Ovary (tissue), 3 donors: ENCODE results near the gene SLC25A2.
"Not testable (repeated sequence)": the region's sequence is repeated elsewhere in the genome, so short reads cannot be mapped to it uniquely, and the experiment has no call there.

ENCODE experiments used
- EP300 ChIP-seq: sonication (generic); formaldehyde crosslinking; IDR thresholded peaks from one replicate; pipeline ENCODE4 v1.6.1; 2017; ENCODE audit warnings: antibody characterized with exemption
- POLR2A ChIP-seq: fragments of 450-650 bp; IDR thresholded peaks from one replicate; pipeline ENCODE4 v1.6.1; 2017; ENCODE audit warnings: antibody characterized with exemption, mild to moderate bottlenecking, moderate library complexity
- TF ChIP-seq, protein P1 (sequence below), 3 donors: fragments of 450-650 bp in 2 of 3; fragments of 200-600 bp in 1 of 3; IDR thresholded peaks; one replicate each; pipeline versions ENCODE4 v1.5.1 to v1.8.0; 2016 to 2022; ENCODE audit warnings: antibody characterized with exemption in 3 of 3, mild to moderate bottlenecking in 1 of 3
- donor health status: DM: no; HTN: no; CAD: no.

DNA sequence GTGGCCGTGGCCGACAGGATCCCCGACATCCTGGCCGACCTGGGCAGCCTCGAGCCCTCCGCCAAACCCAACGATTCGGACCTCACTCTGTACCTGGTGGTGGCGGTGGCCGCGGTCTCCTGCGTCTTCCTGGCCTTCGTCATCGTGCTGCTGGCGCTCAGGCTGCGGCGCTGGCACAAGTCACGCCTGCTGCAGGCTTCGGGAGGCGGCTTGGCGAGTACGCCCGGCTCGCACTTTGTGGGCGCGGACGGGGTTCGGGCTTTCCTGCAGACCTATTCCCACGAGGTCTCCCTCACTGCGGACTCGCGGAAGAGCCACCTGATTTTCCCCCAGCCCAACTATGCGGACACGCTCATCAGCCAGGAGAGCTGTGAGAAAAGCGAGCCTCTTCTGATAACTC is 42.2 kb upstream of the SLC25A2 start:
- TF ChIP-seq, protein P1, sequence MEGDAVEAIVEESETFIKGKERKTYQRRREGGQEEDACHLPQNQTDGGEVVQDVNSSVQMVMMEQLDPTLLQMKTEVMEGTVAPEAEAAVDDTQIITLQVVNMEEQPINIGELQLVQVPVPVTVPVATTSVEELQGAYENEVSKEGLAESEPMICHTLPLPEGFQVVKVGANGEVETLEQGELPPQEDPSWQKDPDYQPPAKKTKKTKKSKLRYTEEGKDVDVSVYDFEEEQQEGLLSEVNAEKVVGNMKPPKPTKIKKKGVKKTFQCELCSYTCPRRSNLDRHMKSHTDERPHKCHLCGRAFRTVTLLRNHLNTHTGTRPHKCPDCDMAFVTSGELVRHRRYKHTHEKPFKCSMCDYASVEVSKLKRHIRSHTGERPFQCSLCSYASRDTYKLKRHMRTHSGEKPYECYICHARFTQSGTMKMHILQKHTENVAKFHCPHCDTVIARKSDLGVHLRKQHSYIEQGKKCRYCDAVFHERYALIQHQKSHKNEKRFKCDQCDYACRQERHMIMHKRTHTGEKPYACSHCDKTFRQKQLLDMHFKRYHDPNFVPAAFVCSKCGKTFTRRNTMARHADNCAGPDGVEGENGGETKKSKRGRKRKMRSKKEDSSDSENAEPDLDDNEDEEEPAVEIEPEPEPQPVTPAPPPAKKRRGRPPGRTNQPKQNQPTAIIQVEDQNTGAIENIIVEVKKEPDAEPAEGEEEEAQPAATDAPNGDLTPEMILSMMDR (IDR thresholded peaks at IDR 0.05) = not testable (repeated sequence)
- not testable (repeated sequence) for TF ChIP-seq POLR2A, EP300
